Smooth muscle cell (in vitro differentiated cells): ENCODE measurements around the gene RNU7-1. TPM values are rescaled to one million over a fixed set of nuclear protein-coding genes. Genes with fewer than 3 reads are reported as not detected.

Experiments
- DNase-seq: peaks from one replicate; lab custom pipeline; 2025; ENCODE audit not compliant: unreplicated experiment; lab: John Stamatoyannopoulos, UW
- H2AFZ ChIP-seq: fragments of 200-600 bp; sonication (generic); 2 replicates; pipeline ENCODE4 v1.6.0; 2016; ENCODE audit warnings: antibody characterized with exemption, low read depth, mild to moderate bottlenecking
- H3F3A ChIP-seq: fragments of 200-600 bp; sonication (generic); 2 replicates; pipeline ENCODE4 v1.6.0; 2017; ENCODE audit warnings: antibody characterized with exemption, low read depth
- H3K27ac ChIP-seq: fragments of 200-600 bp; sonication (generic); 2 replicates; pipeline ENCODE4 v1.5.1; 2016; ENCODE audit warnings: low read depth, mild to moderate bottlenecking
- H3K27me3 ChIP-seq: fragments of 200-600 bp; sonication (generic); 2 replicates; pipeline ENCODE4 v1.6.1; 2016; ENCODE audit warnings: low read depth, mild to moderate bottlenecking
- H3K36me3 ChIP-seq: fragments of 200-600 bp; sonication (generic); 2 replicates; pipeline ENCODE4 v1.5.1; 2016; ENCODE audit warnings: low read depth
- H3K4me1 ChIP-seq: fragments of 200-600 bp; sonication (generic); 2 replicates; pipeline ENCODE4 v1.5.1; 2016; ENCODE audit warnings: low read depth
- H3K4me2 ChIP-seq: fragments of 200-600 bp; sonication (generic); 2 replicates; pipeline ENCODE4 v1.6.0; 2016; ENCODE audit warnings: mild to moderate bottlenecking
- H3K4me3 ChIP-seq: fragments of 200-600 bp; sonication (generic); 2 replicates; pipeline ENCODE4 v1.5.1; 2016; ENCODE audit warnings: mild to moderate bottlenecking
- H3K79me2 ChIP-seq: fragments of 200-600 bp; sonication (generic); 2 replicates; pipeline ENCODE4 v1.6.0; 2016; ENCODE audit warnings: low read depth, mild to moderate bottlenecking
- H3K9ac ChIP-seq: fragments of 200-600 bp; sonication (generic); 2 replicates; pipeline ENCODE4 v1.6.0; 2016; ENCODE audit warnings: low read depth
- H3K9me3 ChIP-seq: fragments of 200-600 bp; sonication (generic); replicated peaks from 2 replicates; pipeline ENCODE4 v1.5.1; 2016; ENCODE audit warnings: low read depth
- H4K20me1 ChIP-seq: fragments of 200-600 bp; sonication (generic); 2 replicates; pipeline ENCODE4 v1.6.0; 2016; ENCODE audit warnings: low read depth
- CTCF ChIP-seq: fragments of 200-600 bp; sonication (generic); IDR thresholded peaks from 2 replicates; pipeline ENCODE4 v1.5.1; 2017; ENCODE audit warnings: borderline replicate concordance, mild to moderate bottlenecking, antibody characterized with exemption; ENCODE audit not compliant: insufficient read depth, poor library complexity, severe bottlenecking
- WGBS: methylation state at CpG from one replicate; pipeline ENCODE4 v1.1.7; 2016; ENCODE audit warnings: low lambda C conversion rate; 5-methylcytosine and 5-hydroxymethylcytosine counted together
- polyA plus RNA-seq: library from polyadenylated mRNA; unstranded; fragments of >200 nt; fragmentation: Nextera tagmentation; extraction: Ambion mirVana; gene quantifications from 2 replicates; pipeline ENCODE4 v1.2.1, GENCODE V29; 2016
- total RNA-seq: library from RNA; depleted of rRNA; stranded (reverse); fragments of >200 nt; gene quantifications from 2 replicates; pipeline ENCODE4 v1.2.3, GENCODE V29; 2014

RNU7-1 gene
- total and polyA plus RNA-seq, 2 experiments from 2014 or later: not detected

- peaks cover 26% of the 10 kb centered on the region for H3K79me2 ChIP-seq
- TF ChIP-seq CTCF: no peak
- H3K4me3 ChIP-seq: peak overlapping the region; percentile 64
- WGBS: 69% methylated on average over 33 of the region's 36 CpGs
- no peak overlapping the region for H2AFZ ChIP-seq
- H3K9ac ChIP-seq: no peak overlapping the region
- no peaks in the 10 kb centered on the region for H3K36me3 ChIP-seq
- peaks cover 27% of the 10 kb centered on the region for H4K20me1 ChIP-seq
- no peaks in the 10 kb centered on the region for H3K27me3 ChIP-seq
- peak overlapping the region; percentile 92 for H3K4me2 ChIP-seq
- H3F3A ChIP-seq: peaks cover 45% of the 10 kb centered on the region
- no peak for DNase-seq
- peaks cover 11% of the 10 kb centered on the region for H3K4me1 ChIP-seq
- peak overlapping the region; percentile 61 for H3K27ac ChIP-seq
- H3K9me3 ChIP-seq: no peaks in the 10 kb centered on the region
Measured at GRCh38 chr12:6936636-6937480, 6.8 kb upstream of the RNU7-1 start.

GRCh38 chr12:6937481-6938352 is 5.9 kb upstream of the RNU7-1 start:
- 3% methylated on average over 57 of the region's 80 CpGs for WGBS
- no peaks in the 10 kb centered on the region for H3K36me3 ChIP-seq

GRCh38 chr12:6938353-6939190 is 5.0 kb upstream of the RNU7-1 start:
- Histone ChIP-seq H4K20me1 (peaks cover 10% of the 10 kb centered on the region), H2AFZ (no peak overlapping the region), H3K27ac (peak overlapping the region; percentile 15), H3K4me3 (peak overlapping the region; percentile 64), H3K27me3 (no peaks in the 10 kb centered on the region), H3K4me1 (peaks cover 15% of the 10 kb centered on the region), H3F3A (peaks cover 42% of the 10 kb centered on the region), H3K79me2 (peaks cover 9% of the 10 kb centered on the region), H3K36me3 (no peaks in the 10 kb centered on the region), H3K4me2 (peak overlapping the region; percentile 82), H3K9ac (peak overlapping the region; percentile 62), H3K9me3 (no peaks in the 10 kb centered on the region)
- no peak for TF ChIP-seq CTCF
- 94% methylated on average over 29 of the region's 32 CpGs for WGBS
- DNase-seq: no peak

More at GRCh38 chr12:6937481-6938352, 5.9 kb upstream of the RNU7-1 start:
- Histone ChIP-seq H3K79me2 (peaks cover 17% of the 10 kb centered on the region), H3K4me3 (peak overlapping the region; percentile 64), H3F3A (peaks cover 47% of the 10 kb centered on the region), H3K27me3 (no peaks in the 10 kb centered on the region), H3K9me3 (no peaks in the 10 kb centered on the region), H2AFZ (peak overlapping the region; percentile 5), H3K9ac (peak overlapping the region; percentile 71), H3K4me1 (peaks cover 11% of the 10 kb centered on the region), H3K4me2 (peak overlapping the region; percentile 92), H4K20me1 (peaks cover 18% of the 10 kb centered on the region), H3K27ac (peak overlapping the region; percentile 61)
- DNase-seq: peak; percentile 55
- TF ChIP-seq CTCF: peak; percentile 91
